GM21381 (cell line): ENCODE measurements around the gene SWAP70.

Experiments
- ATAC-seq: cut with Tn5 transposase; IDR thresholded peaks from one replicate; pipeline ENCODE4 v1.9.1; 2021; ENCODE audit warnings: mild to moderate bottlenecking, moderate library complexity; ENCODE audit not compliant: unreplicated experiment

The SWAP70 gene

GRCh38 chr11:9773524-9773923 is 109.6 kb downstream of the SWAP70 start:
- ATAC-seq, result no peak

GRCh38 chr11:9774109-9774508 is 110.2 kb downstream of the SWAP70 start:
- no peak for ATAC-seq

DNA sequence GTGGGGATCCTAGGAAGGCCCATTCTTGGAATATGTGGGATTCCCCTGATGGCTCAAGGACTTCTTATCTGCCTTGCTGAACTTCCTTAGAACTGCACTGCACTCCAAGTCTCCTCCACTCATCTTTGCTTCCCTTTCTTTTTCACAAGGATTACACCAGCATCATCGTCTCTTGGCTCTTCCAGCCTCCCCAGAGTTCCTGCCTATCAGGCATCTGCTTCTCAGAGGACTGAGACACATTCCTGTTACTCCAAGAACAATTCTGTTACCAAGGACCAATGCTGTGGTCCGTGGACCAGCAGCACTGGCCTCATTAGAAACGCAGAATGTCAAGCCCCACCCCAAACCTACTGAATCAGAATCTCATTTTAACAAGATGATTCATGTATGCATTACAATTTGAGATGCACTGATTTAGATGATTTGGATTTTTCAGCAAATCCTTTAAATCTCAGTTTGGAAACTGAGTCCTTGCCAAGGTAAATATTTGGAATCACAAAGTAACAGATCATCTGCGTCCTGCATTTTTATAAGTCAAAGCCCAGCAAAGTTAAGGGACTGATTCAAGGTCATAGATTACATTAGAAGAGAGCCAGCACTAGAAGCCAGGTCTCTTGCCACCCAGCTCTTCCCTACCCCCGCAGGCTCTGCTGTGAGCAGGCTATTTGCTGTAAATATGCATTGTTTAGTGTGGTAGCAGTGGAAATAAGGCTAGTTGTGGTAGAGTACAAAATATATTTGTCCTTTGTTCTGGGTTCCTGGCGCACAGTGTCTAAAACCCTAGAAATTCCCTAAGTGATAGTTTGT is 110.9 kb downstream of the SWAP70 start:
- ATAC-seq, result no peak

DNA sequence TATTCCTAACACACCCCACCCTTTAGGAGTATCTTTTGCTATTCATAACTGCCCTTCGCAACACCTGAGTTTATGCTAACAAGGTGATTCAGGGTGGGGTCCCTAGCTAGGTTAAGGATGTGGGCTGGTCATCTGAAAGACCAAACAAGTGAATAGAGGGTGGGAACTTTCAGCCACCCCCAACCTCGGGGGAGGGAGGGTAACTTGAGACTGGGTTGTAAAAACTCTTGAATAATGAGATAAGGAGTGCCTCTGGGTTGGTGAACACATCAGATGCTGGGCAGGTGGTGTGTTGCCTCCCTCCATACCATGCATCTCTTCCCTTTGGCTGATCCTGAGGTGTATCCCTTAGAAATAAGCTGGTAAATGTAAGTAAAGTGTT is 111.5 kb downstream of the SWAP70 start:
- no peak for ATAC-seq

DNA sequence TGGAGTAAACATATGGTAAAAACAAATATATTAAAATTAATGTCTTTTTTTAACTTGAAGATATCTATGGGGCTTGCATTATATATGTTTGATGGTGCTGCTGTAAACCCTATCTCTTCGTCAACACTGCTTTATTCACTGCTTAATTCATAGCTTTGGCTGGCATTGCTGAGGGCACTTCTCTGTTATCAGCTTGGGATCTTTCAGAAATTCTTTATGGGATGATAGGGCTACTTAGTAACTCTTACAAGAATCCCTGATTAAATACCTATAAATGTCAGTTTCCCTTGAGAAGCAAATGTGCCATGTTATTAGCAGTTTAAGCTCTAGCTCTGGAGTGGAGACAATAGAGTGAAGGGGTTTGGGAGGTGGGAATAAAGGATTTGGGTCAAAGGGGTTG is 112.3 kb downstream of the SWAP70 start:
- no peak for ATAC-seq

DNA sequence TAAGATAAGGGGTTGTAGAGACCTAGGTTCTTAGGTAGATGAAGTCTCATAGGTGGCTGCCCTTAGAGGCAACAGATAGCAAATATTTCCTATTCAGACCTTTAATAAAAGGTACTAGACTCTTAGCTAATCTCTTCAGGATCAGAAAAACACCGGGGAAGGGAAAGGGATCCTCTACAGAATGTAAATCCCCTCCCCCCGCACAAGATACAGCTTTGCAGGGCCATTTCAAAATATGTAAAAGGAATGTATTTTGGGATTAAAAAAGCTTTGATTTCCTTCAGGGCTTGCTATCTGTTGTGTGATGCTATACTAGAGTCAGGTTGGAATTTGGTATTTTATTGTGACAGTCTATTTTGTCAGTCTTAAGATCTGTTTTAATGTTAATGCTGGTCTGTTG is 113.2 kb downstream of the SWAP70 start:
- no peak for ATAC-seq

DNA sequence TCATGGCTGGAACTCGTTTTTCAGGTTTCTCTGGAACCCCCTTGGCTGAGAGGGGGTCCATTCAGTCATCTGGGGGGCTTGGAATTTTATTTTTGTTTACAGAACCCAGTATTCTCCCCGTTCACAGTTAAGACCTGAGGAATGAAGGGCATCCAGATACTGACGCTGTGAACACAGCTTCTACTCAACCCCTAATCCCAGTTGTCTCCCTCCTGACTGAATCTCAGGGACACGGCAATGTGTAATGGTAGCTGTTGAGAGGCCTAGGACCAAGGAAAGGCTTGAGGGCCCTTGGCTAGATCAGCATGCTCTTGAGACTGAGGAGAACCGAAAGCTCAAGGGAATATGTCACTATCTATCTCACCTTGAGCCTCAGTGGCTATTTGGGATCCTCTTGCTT is 113.6 kb downstream of the SWAP70 start:
- no peak for ATAC-seq

GRCh38 chr11:9780929-9781328 is 117.1 kb downstream of the SWAP70 start:
- no peak for ATAC-seq

DNA sequence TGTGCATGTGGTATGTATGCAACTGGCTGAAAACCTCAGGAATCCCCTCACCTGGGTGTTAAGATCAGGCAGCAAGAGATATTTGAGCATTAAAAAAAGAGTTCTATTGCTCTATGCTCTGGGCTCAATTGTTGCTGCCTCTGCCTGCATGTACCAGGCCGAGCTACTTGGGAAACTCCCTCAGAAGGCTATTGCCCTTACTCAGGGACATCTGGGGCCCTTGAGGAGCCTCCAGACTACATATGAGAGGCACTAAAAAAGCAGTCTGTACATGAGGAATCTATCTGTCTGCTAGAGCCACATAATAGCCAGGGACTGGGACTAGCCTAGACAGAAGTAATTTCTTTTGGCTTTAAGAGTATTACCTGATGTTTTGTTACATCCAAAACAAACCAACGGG is 120.1 kb downstream of the SWAP70 start:
- no peak for ATAC-seq

GRCh38 chr11:9784602-9785315 is 120.9 kb downstream of the SWAP70 start:
- ATAC-seq, result no peak

GRCh38 chr11:9787260-9787659 is 123.4 kb downstream of the SWAP70 start:
- ATAC-seq, result no peak

GRCh38 chr11:9787981-9788521 is 124.2 kb downstream of the SWAP70 start:
- no peak for ATAC-seq

DNA sequence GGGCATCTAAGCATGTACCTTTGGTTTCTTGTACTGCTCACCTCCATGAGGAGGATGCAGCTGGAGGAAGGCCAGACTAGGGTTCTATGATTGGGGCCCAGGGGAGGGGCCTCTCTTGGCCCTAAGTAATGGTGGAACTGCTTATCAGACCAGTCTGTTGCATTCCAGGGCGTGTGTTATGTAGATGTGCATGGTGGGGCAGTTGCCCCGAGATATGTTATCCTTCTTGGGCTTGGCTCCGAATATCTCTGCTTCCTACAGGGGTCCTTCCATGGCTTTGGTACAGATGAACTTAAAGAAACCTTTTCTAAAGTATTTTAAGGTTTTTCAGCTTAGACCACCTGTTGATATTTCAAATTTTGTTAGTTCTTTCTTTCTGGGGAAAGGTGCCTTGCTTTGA is 126.0 kb downstream of the SWAP70 start:
- ATAC-seq, result no peak

DNA sequence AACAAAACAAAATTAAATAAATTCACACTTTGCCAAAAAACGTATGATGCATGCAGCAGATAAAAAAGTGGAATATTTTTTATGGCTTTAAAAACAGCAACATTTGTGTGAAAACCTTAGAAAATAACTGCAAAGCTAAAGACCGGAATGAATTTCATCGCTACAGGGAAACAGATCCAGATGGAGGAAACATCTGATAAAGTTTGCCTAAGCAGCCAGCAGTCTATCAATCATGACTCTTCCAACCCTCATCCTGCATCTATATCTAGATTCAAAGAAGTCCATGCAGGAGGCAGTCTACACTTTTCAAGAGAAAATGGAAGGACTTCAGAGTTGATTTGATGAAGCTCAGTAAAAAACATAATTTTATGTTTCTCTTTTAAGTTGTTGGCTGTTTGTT is 126.8 kb downstream of the SWAP70 start:
- no peak for ATAC-seq

GRCh38 chr11:9796266-9796665 is 132.4 kb downstream of the SWAP70 start:
- no peak for ATAC-seq

GRCh38 chr11:9796854-9797253 is 133.0 kb downstream of the SWAP70 start:
- no peak for ATAC-seq

GRCh38 chr11:9797300-9797699 is 133.4 kb downstream of the SWAP70 start:
- ATAC-seq, result no peak

GRCh38 chr11:9799886-9800285 is 136.0 kb downstream of the SWAP70 start:
- no peak for ATAC-seq

GRCh38 chr11:9802291-9802861 is 138.5 kb downstream of the SWAP70 start:
- no peak for ATAC-seq
